ENCODE data around the gene DCAF5.

- no peak for TF ChIP-seq CTCF (IDR thresholded peaks at IDR 0.05)
- TF ChIP-seq POLR2A (IDR thresholded peaks at IDR 0.05): no peak
- TF ChIP-seq EP300 (IDR thresholded peaks at IDR 0.05): no peak
Measured at GRCh38 chr14:69059658-69060623, 93.0 kb downstream of the DCAF5 start.

Measured in ovary (tissue), 3 donors.